HG02759 (cell line): Measurements from ENCODE around the gene ENTPD2.

Source experiments
- ATAC-seq: cut with Tn5 transposase; IDR thresholded peaks from one replicate; pipeline ENCODE4 v1.9.1; 2021; ENCODE audit warnings: mild to moderate bottlenecking, moderate library complexity; ENCODE audit not compliant: unreplicated experiment

Gene ENTPD2

DNA sequence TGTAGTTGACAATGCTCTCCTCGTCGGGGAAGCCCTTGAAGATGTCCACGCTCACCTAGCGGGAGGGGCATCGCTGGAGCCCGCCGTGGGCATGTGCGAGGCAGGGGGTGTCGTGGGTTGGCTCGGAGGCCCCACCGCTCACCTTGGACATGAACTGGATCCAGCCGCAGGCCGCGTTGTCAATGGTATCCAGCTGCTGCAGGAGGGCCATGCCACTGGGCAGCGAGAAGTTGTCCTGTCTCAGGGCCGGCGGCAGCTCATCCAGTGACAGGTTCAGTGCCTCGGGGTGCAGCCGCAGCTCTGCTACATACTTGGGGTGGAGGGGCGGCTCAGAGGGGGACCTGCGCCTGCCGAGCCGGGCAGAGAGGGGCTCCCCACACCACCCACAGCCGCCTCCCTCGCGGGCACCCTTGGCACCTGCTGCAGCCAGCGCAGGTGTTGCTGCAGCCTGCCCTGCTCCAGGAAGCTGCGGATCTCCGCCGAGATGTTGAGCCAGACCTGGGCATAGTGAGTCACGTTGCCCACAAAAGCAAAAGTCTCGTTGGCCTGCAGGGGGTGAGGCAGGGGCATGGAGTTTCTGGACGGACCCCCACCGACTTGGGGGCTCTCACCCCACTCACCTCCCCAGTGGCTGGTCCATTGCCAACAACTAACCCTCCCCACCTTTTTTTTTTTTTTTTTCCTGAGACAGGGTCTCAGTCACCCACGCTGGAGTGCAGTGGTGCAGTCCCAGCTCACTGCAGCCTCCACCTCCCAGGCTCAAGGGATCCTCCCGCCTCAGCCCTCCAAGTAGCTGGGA lies 34.9 kb downstream of the ENTPD2 start:
- no peak for ATAC-seq

GRCh38 chr9:137017791-137018497 lies 35.9 kb downstream of the ENTPD2 start:
- no peak for ATAC-seq

GRCh38 chr9:137017071-137017470 lies 36.8 kb downstream of the ENTPD2 start:
- ATAC-seq = no peak

DNA sequence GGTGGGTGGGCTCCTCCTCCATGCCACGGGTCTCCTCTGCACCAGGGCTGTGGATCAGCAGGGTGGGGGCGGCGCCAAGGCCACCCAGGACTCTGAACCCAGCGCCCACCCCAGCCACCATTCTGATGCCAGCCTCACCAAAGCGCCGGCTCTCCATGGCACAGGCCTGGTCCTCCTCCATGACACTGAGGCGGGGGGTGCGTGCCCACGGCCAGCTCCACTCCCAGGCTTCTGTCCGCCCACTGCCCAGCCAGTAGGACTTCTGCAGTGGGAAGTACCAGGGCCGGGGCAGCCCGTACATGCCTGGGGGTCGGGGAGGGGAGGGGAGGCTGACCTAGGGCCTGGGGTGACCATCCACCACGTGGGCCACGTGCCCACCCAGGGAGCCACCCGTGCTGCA lies 37.4 kb downstream of the ENTPD2 start:
- ATAC-seq = no peak

DNA sequence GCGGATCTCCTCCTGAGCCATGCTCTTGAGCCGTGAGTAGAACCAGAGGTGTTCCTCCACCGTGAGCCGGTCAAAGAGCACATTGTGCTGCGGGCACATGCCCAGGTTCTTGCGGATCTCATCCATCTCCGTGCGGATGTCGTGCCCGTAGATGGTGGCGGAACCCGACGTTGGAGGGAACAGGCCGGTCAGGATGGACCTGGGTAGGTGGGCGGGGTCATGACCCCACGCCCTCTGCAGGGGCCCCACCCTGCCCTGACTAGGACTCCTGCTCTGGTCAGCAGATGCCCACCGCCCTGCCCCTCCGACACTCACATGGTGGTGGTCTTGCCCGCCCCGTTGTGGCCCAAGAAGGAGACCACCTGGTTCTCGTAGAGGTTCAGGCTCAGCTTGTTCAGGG lies 37.9 kb downstream of the ENTPD2 start:
- ATAC-seq = no peak

GRCh38 chr9:137015540-137015930 lies 38.3 kb downstream of the ENTPD2 start:
- no peak for ATAC-seq

DNA sequence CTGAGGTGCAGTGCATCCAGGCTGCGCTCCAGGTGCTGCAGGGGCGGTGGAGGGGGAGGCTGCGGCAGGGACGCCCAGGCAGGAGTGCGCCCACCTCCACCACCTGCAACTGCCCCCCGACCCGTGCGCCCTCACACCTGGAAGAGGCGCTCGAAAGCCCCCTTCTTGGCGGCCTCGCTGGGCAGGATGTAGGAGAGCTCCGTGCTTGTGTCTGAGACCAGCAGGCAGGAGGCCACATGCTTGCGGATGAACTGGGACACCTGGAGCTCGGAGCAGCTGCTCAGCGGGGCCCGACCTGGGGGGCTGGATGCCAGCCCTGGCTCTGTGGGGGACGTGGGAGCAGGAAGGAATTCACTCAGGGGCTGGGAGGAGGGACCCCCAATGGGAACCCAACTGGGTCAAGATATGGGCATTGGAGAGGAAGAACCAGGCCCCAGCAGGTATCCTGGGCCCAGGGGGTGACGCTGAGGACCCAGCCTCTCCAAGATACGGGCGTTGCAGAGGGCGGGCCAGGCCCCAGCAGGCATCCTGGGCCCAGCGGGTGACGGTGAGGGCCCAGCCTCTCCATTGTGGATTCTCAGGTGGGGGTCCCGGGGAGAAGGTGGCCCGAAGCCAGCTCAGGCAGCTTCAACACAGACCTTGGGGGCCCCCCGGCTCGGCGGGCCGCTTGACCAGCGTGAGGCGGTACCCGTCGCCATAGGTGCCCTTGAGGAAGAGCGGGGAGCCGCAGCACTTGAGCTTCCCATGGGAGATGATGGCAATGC lies 38.9 kb downstream of the ENTPD2 start:
- no peak for ATAC-seq

DNA sequence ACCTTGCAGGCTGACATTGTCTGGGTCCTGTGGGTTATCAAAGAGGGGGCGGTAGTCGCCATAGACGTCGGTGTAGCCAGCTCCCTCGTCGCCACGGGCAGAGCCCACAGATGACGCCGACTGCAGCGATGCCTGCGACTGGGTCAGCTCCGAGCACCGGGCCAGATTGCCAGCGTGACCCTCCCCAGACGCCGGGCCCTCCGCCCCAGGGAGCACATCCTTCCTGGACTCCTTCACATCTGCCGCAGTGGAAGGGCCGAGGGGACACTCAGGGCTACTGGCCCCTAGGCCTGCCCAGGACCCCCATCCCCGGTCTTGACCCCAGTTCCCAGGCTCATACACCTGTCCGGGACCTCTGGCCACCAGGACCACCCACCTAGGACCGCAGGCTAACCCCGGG lies 39.7 kb downstream of the ENTPD2 start:
- ATAC-seq = no peak

- no peak for ATAC-seq
These were observed 40.3 kb downstream of the ENTPD2 start for GRCh38 chr9:137013571-137013940.

GRCh38 chr9:137012694-137013570 lies 40.9 kb downstream of the ENTPD2 start:
- ATAC-seq = no peak

- ATAC-seq = no peak
These were observed 41.8 kb downstream of the ENTPD2 start for GRCh38 chr9:137011907-137012675.

DNA sequence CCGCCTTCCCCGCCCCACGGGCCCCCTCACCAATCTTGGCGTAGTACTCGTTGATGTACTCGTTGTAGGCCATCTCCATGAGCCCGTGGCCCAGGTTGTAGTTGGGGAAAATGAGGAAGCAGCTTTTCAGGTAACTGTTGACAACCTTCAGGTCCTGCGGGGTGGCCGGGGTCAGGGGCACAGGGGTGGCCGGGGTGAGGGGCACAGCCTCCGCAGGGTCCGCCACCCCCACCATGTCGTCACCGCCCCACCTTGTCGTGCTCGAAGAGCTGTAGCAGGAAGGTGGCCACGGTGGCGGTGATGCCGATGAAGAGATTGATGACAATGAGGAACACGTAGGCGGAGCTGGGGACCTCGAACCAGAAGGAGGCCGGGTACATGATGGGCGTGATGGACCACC lies 42.7 kb downstream of the ENTPD2 start:
- ATAC-seq = no peak

DNA sequence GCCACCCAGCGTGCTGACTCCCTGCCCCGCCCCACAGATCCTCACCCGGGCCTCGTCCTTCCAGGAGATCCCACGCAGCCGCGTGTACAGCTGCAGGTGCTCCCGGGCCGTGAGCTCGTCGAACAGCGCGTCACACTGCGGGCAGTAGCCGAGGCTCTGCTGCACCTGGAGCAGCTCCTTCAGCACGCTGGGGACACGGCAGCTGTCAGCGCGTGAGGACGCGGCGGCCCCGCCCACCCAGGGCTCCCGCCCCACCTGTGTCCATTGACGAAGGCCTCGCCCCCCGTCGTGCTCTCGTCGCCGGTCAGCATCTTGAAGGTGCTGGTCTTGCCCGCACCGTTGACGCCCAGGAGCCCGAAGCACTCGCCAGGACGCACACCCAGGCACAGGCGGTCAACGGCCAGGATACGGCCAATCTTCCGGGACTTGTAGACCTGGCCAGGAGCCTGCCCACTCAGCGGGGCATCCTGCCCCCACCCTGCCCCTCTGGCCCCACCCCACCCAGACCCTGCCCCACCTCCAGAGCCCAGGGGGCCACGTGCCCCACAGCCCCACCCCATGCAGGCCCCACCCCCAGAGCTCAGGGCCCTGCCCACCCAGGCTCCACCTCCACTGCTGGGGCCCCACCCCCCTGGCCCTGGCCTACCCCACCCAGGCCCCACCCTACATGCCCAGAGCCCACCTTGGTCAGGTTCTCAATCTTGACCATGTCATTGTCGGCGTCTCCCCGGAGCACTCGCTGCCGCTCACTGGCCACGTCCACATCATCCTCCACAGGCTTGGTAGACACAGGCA lies 43.7 kb downstream of the ENTPD2 start:
- no peak for ATAC-seq

- ATAC-seq = no peak
These were observed 44.6 kb downstream of the ENTPD2 start for GRCh38 chr9:137009217-137009616.

- ATAC-seq = no peak
These were observed 45.5 kb downstream of the ENTPD2 start for GRCh38 chr9:137008312-137008711.

GRCh38 chr9:137007816-137008270 lies 46.0 kb downstream of the ENTPD2 start:
- ATAC-seq = no peak

- no peak for ATAC-seq
These were observed 46.6 kb downstream of the ENTPD2 start for GRCh38 chr9:137007108-137007815.
